ENCODE results near the gene GLRX. TPM values are rescaled to one million over a fixed set of nuclear protein-coding genes. Genes with fewer than 3 reads are reported as not detected.

GLRX gene
- total and polyA plus RNA-seq, 2 of the 4 experiments (the other 2 are of a cell fraction), result 142 to 193 TPM

DNA sequence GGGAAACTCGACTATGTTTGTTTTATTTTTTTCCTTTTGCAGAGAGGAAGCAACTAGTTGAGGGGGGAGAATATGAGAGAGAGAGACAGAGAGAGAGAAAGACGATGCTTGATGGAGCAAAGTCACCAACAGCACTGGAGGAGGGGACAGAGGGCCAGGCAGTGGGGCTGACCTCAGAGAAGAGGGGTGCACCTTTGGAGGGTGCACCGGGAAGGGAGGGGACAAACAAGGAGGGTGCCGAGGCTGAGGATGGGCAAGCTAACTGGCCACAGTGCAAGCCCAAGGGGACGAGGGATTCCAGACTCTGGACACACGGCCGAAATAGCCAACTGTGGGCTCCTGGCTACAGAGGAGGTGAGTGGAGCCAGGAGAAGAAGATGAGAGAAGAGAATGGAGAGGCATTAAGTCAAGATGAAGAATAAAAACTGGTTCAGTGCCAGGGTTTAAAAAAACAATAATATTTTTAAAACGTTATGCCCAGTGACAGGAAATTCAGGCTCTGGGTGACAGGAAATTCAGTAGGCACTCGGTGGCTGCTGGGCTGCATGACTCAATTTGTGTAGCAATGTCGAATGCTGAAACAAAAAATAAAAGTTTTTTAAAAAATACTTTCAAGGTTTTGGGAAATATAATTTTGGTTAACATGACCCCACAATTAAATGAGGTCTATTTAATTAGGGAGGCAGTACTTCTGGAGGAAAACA lies 13.3 kb upstream of the GLRX start:
- in situ Hi-C loops (cut with MboI; ENCODE audit: low sequenced_read_pairs) (no loop called here), dilution Hi-C loops (cut with HindIII; ENCODE audit: low sequenced_read_pairs, unreplicated experiment) (no loop called here), intact Hi-C loops (cut with micrococcal nuclease) (no loop called here)
- Histone ChIP-seq H3K4me3 (ENCODE audit: insufficient read depth, low read depth, low read length) (no peak overlapping the region), H4K20me1 (ENCODE audit: insufficient read depth, low read length) (no peaks in the 10 kb centered on the region), H3K36me3 (ENCODE audit: control insufficient read depth, insufficient read depth, low read length) (no peaks in the 10 kb centered on the region), H2AK9ac (replicated peaks; ENCODE audit: low read depth, low read length, poor library complexity) (peak overlapping the region; percentile 6), H3K14ac (replicated peaks; ENCODE audit: low read depth, low read length) (no peak overlapping the region), H4K8ac (ENCODE audit: low read depth in 2 of 2, low read length in 2 of 2) (no peak overlapping the region; a peak in 1 of 4 replicates), H3K9me1 (ENCODE audit: insufficient read depth, low read length) (peaks cover 3% of the 10 kb centered on the region; the same call in 1 of the 2 replicates), H2BK20ac (ENCODE audit: low read depth, low read length) (no peak overlapping the region), H3K18ac (ENCODE audit: low read depth, low read length) (0 out of 2 replicates have a peak overlapping the region, but pooled peaks have one; percentile 29), H3K79me1 (ENCODE audit: low read depth in 1 of 2, low read length in 2 of 2) (no peaks in the 10 kb centered on the region), H3K23ac (ENCODE audit: low read depth, low read length) (no peak overlapping the region), H3K9me3 (ENCODE audit: control insufficient read depth, insufficient read depth, low read length) (no peaks in the 10 kb centered on the region), H3K4ac (ENCODE audit: low read depth, low read length) (peak overlapping the region; percentile 54; the same call in 1 of the 2 replicates), H3K9ac (ENCODE audit: low read depth, low read length) (peak overlapping the region; percentile 46; the same call in 1 of the 2 replicates), H2BK120ac (ENCODE audit: low read depth, low read length) (peak overlapping the region; percentile 31), H4K5ac (ENCODE audit: low read depth, low read length) (peak overlapping the region; percentile 78; the same call in 1 of the 2 replicates), H3K27me3 (ENCODE audit: control insufficient read depth, insufficient read depth, low read length) (no peaks in the 10 kb centered on the region), H3K4me1 (ENCODE audit: control insufficient read depth, insufficient read depth, low read length) (peaks cover 3% of the 10 kb centered on the region), H3K4me2 (ENCODE audit: low read depth, low read length) (peak overlapping the region; percentile 72), H2AK5ac (ENCODE audit: low read depth, low read length) (peak overlapping the region; percentile 58; the same call in 1 of the 2 replicates), H2BK15ac (ENCODE audit: low read depth, low read length) (no peak overlapping the region; the same call in 2 of the 3 replicates), H3K56ac (ENCODE audit: extremely low read depth, insufficient read depth, low read length) (no peak overlapping the region), H4K91ac (ENCODE audit: insufficient read depth, low read depth, low read length) (peak overlapping the region; percentile 19; the same call in 1 of the 2 replicates), H2BK5ac (ENCODE audit: low read depth, low read length, poor library complexity, severe bottlenecking) (no peak overlapping the region), H2AFZ (replicated peaks; ENCODE audit: low read length, poor library complexity) (peak overlapping the region; percentile 15), H3K27ac (ENCODE audit: insufficient read depth, low read length) (0 out of 2 replicates have a peak overlapping the region, but pooled peaks have one; percentile 17)
- 91% methylated on average over 4 of the region's 10 CpGs; no CpG with 5 or more reads in 1 of the 2 experiments for WGBS, 2 experiments (ENCODE audit: extremely low coverage in 2 of 2, insufficient read length in 1 of 2)
- ATAC-seq (ENCODE audit: low read depth) (no peak), DNase-seq (no peak)
- BruUV-seq (replicated peaks), result no TSS peak
- TF ChIP-seq NFE2L2 (IDR thresholded peaks at IDR 0.05; ENCODE audit: low read depth, low read length) (no peak), CTCF (conservative IDR thresholded peaks at IDR 0.05; ENCODE audit: low read depth, low read length) (no peak), POLR2A (IDR thresholded peaks at IDR 0.05; ENCODE audit: low read depth, low read length) (no peak), MAFK (IDR thresholded peaks at IDR 0.05; ENCODE audit: low read depth, low read length) (no peak), RAD21 (IDR thresholded peaks at IDR 0.05; ENCODE audit: low read length) (no peak), ELK1 (IDR thresholded peaks at IDR 0.05; ENCODE audit: borderline replicate concordance, low read depth, low read length) (no peak), MXI1 (IDR thresholded peaks at IDR 0.05; ENCODE audit: borderline replicate concordance, low read depth, low read length) (no peak), MAZ (IDR thresholded peaks at IDR 0.05; ENCODE audit: borderline replicate concordance, low read depth, low read length) (no peak), RCOR1 (IDR thresholded peaks at IDR 0.05; ENCODE audit: insufficient replicate concordance, low read length) (no peak)
- CTCF ChIA-PET, result no interaction called here
- POLR2A ChIA-PET (ENCODE audit: unreplicated experiment), result no interaction called here
